Brain microvascular endothelial cell (primary cell): ENCODE results near the gene GFM2.
"Not testable (repeated sequence)": the region's sequence is repeated elsewhere in the genome, so short reads cannot be mapped to it uniquely, and the experiment has no call there.

ENCODE experiments used
- DNase-seq: peaks from one replicate; pipeline ENCODE4 v3.0.0-alpha.2; 2020
- H3K27ac ChIP-seq: fragments of 250-450 bp; sonication (Bioruptor Pico); 2 replicates; pipeline ENCODE4 v1.5.1; 2020; ENCODE audit warnings: mild to moderate bottlenecking, moderate library complexity
- H3K27me3 ChIP-seq: fragments of 250-450 bp; sonication (Bioruptor Pico); replicated peaks from 2 replicates; pipeline ENCODE4 v1.5.1; 2020; ENCODE audit warnings: mild to moderate bottlenecking
- H3K36me3 ChIP-seq: fragments of 250-450 bp; sonication (Bioruptor Pico); replicated peaks from 2 replicates; pipeline ENCODE4 v1.5.1; 2020; ENCODE audit warnings: mild to moderate bottlenecking
- H3K4me3 ChIP-seq: 2 replicates; pipeline ENCODE4 v1.5.1; 2011; ENCODE audit warnings: low read depth, mild to moderate bottlenecking, control low read depth, low read length, moderate library complexity
- CTCF ChIP-seq: IDR thresholded peaks from 2 replicates; pipeline ENCODE4 v1.5.1; 2011; ENCODE audit warnings: low read depth, mild to moderate bottlenecking, moderate library complexity, low read length, control low read depth, inconsistent platforms; ENCODE audit errors: missing control alignments
- in situ Hi-C: cut with HindIII; loops from 2 replicates; pipeline ENCODE4 v1.10.0; 2017; ENCODE audit warnings: low sequenced_read_pairs, low pct_ligation_motif_present

The GFM2 gene

GRCh38 chr5:74765929-74766328 is 988 bp downstream of the GFM2 start:
- in situ Hi-C loops, result no loop called here
- TF ChIP-seq CTCF, result no peak
- DNase-seq, result no peak
- Histone ChIP-seq H3K4me3 (peak overlapping the region; percentile 84), H3K27ac (no peak overlapping the region), H3K36me3 (peaks cover 15% of the 10 kb centered on the region), H3K27me3 (no peaks in the 10 kb centered on the region)

GRCh38 chr5:74765201-74765600 is 1.7 kb downstream of the GFM2 start:
- TF ChIP-seq CTCF, result no peak
- no peak for DNase-seq
- Histone ChIP-seq H3K27me3 (no peaks in the 10 kb centered on the region), H3K36me3 (peaks cover 8% of the 10 kb centered on the region), H3K4me3 (no peak overlapping the region), H3K27ac (no peak overlapping the region)
- in situ Hi-C loops, result no loop called here

GRCh38 chr5:74763504-74763903 is 3.4 kb downstream of the GFM2 start:
- no peaks in the 10 kb centered on the region for H3K36me3 ChIP-seq
- H3K27ac ChIP-seq, result no peak overlapping the region
- no peak for DNase-seq
- H3K4me3 ChIP-seq, result no peak overlapping the region
- H3K27me3 ChIP-seq, result no peaks in the 10 kb centered on the region
- in situ Hi-C loops, result no loop called here
- TF ChIP-seq CTCF, result no peak

GRCh38 chr5:74762599-74762998 is 4.3 kb downstream of the GFM2 start:
- in situ Hi-C loops, result no loop called here
- H3K27me3 ChIP-seq, result no peaks in the 10 kb centered on the region
- peak; percentile 45 for DNase-seq
- peaks cover 4% of the 10 kb centered on the region for H3K36me3 ChIP-seq
- no peak overlapping the region for H3K4me3 ChIP-seq
- no peak overlapping the region for H3K27ac ChIP-seq
- no peak for TF ChIP-seq CTCF

- no peak for TF ChIP-seq CTCF
- Histone ChIP-seq H3K36me3 (peaks cover 8% of the 10 kb centered on the region), H3K4me3 (no peak overlapping the region), H3K27ac (no peak overlapping the region), H3K27me3 (no peaks in the 10 kb centered on the region)
- in situ Hi-C loops, result no loop called here
- no peak for DNase-seq
These were observed 5.7 kb downstream of the GFM2 start for GRCh38 chr5:74761241-74761640.

GRCh38 chr5:74748742-74749141 is 18.2 kb downstream of the GFM2 start:
- DNase-seq, H3K27ac ChIP-seq, H3K27me3 ChIP-seq, H3K4me3 ChIP-seq, in situ Hi-C loops: not testable (repeated sequence)
- H3K36me3 ChIP-seq, result peaks cover 30% of the 10 kb centered on the region
